GM12891 (cell line): Measurements from ENCODE around the gene L1CAM.

Source experiments
- POLR2A ChIP-seq: IDR thresholded peaks from 2 replicates; pipeline ENCODE4 v1.6.1; 2011; ENCODE audit warnings: low read depth, low read length, control low read depth
- POLR2AphosphoS5 ChIP-seq: IDR thresholded peaks from 2 replicates; pipeline ENCODE4 v1.6.1; 2011; ENCODE audit warnings: low read depth, low read length, control low read depth

DNA sequence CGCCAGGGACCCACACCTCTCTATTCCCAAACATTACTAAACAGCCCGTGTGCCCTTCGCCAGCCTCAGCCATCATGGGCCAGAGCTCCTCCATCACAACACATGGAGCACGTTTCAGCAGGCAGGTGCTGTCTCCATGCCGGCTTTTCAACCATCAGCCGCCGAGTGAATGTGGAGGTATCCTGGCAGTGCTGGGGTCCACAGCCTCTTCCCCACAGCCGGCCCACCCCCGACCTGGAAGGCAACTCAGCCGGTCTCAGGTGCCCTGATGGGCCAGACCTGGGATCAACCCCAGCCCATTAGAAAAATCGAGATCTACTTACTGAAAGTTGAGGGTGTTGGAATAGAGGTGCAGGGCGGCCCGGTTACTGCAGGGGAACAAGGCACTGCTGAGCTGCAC lies 45.8 kb upstream of the L1CAM start:
- TF ChIP-seq POLR2A (no peak), POLR2AphosphoS5 (no peak)
